ENCODE data around the gene ATG13.
A peak's percentile ranks its signal among the peaks of the same experiment; 100 is the strongest.

ATG13 gene

DNA sequence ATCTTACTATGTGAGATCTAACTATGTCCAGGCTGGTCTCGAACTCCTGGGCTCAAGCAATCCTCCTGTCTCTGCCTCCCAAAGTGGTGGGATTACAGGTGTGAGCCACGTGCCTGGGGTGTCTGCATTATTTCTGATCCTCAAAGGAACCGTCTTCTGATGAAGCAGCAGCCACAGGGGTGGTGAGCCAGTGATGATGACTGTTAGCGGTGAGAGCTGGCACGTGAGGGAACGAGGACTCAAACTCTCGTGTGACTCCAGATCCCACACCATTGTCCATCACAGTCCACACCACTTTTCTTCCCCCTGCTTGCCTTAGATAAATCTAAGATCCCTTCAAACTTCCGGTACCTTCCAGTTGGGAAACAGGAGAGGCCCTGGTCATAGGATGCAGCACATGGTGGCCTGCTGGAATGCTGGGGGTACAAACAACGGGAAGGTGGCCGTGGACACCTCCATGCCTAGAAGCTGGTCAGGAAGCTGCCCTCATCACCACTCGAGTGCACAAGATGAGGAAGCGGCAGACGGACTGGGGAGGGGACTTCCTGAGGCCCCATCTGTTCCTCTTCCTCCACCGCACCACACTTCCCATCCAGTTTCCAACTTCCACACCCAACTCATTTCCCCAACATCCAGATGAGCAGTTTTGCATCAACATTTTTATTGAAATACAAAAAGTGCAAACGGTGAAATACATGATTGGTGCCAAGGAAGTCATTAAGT, 59.2 kb downstream of the ATG13 start:
- DNase-seq (ENCODE audit: low spot score) = no peak

- no peak for DNase-seq (ENCODE audit: low spot score)
These were observed 59.8 kb downstream of the ATG13 start for GRCh38 chr11:46677169-46677568.

GRCh38 chr11:46677991-46678740, 60.8 kb downstream of the ATG13 start:
- DNase-seq (ENCODE audit: low spot score) = peak; percentile 36

DNA sequence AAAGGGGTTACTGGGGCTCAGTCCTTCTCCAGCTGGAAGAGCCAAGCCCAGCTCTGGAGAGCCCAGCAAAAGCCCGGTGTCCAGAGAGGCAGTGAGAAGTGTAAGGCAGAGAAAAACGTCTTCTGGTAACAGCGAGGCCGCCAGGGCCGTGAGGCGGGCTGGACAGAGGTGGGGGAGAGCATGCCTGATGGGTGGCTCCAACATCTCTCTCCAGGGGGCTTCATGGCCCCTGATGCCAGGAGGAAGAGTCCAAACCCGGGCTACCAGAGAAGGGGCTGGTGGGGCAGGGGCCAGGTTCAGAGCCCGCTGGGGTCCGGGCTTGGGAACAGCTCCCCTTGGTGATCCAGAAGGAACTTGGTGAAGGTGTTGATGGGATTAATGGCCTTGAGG, 61.4 kb downstream of the ATG13 start:
- DNase-seq (ENCODE audit: low spot score) = no peak

GRCh38 chr11:46679241-46680163, 62.1 kb downstream of the ATG13 start:
- no peak for DNase-seq (ENCODE audit: low spot score)

- DNase-seq (ENCODE audit: low spot score) = no peak
These were observed 62.9 kb downstream of the ATG13 start for GRCh38 chr11:46680164-46680760.

GRCh38 chr11:46680815-46681214, 63.5 kb downstream of the ATG13 start:
- no peak for DNase-seq (ENCODE audit: low spot score)

GRCh38 chr11:46681814-46682213, 64.5 kb downstream of the ATG13 start:
- DNase-seq (ENCODE audit: low spot score) = no peak

DNA sequence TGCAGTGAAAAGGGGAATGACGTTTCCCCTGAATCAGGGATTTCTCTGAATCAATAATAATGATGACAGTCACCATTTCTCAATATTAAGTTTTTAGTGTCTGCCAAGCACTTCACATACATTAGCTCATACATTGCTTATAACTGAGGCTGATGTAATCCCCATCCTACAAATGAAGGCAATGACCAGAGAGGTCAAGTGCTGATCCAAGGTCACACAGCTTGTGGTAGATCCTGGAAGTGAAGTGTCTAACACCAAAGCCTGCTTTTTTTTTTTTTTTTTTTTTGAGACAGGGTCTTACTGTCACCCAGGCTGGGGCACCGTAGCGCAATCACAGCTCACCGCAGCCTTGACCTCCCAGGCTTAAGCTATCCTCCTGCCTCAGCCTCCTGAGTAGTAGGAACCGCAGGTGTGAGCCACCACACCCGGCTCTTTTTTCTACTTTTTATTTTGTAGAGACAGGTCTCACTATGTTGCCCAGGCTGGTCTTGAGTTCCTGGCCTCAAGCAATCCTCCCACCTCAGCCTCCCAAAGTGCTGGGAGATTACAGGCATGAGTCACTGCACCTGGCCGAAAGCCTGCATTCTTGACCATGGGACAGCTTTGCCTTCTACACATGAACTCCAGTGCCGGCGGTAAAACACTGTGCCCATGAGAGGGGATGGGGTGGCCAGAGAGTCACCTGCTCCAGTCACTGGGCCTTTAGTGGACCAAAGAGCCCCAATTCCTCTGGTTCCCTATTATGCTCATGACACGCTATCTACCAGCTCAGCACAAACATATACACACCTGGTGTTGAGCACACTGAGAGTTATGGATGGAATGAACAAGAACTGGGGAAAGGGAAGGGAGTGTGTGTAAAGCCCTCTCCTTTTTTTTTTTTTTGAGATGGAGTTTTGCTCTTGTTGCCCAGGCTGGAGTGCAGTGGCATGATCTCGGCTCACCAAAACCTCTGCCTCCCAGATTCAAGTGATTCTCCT, 65.7 kb downstream of the ATG13 start:
- no peak for DNase-seq (ENCODE audit: low spot score)

DNA sequence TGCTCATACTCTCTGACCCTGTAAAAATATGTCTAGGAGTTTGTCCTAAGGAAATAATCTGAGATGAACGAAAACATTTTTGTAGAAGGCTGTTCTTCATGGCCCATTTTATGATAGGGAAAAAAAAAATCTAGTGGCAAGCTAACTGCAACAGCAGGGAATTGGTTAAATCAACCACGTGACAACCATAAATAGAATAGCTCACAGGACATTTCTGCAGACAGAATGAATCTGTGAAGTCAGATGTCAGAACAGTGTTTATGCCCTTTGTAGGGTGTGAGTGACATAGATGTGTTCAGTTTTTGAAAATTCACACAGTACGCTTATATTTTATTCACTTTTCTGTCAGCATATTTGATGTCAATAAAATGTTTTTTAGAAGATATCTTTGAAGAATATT, 67.0 kb downstream of the ATG13 start:
- DNase-seq (ENCODE audit: low spot score) = peak; percentile 83

- no peak for DNase-seq (ENCODE audit: low spot score)
These were observed 69.8 kb downstream of the ATG13 start for GRCh38 chr11:46686886-46687795.

- no peak for DNase-seq (ENCODE audit: low spot score)
These were observed 73.3 kb downstream of the ATG13 start for GRCh38 chr11:46690702-46691101.

- no peak for DNase-seq (ENCODE audit: low spot score)
These were observed 75.1 kb downstream of the ATG13 start for GRCh38 chr11:46692450-46692849.

DNA sequence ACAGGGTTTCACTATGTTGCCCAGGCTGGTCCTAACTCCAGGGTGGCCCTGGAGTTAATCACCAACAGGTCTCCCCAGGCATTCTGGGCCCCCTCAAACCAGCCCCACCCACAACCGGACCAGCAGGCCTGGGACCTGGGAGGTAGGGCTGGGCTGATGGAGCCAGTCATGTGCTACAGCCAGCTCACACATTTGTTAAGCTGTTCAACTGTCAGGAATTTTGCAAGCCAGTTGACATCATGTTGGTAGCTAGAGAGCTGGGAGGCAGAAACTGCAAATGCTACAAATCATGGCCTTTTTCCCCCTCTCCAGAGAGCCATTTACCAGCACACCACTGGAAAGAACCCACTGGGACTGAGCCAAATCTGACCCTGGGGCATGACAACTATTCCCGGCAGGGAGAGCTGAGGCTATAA, 76.3 kb downstream of the ATG13 start:
- no peak for DNase-seq (ENCODE audit: low spot score)

DNA sequence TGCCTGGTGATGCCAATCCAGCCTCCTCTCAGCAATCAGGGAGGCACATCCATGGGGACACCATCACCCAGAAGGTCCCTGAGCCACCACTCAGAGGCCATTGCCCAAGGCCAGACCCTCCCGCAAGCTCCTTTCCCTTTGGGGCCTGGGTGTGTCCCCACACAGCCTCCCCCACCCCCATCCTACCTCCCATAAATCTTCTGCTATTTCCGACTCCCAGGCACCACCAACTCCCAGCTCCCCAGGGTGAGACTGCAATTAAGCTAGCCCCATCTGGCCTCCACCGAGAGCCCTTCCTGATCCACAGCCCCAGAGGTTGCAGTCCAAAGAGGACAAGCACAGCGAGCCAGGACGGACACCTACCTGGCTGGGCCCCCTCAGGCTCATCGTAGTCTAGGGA, 76.7 kb downstream of the ATG13 start:
- DNase-seq (ENCODE audit: low spot score) = no peak

DNA sequence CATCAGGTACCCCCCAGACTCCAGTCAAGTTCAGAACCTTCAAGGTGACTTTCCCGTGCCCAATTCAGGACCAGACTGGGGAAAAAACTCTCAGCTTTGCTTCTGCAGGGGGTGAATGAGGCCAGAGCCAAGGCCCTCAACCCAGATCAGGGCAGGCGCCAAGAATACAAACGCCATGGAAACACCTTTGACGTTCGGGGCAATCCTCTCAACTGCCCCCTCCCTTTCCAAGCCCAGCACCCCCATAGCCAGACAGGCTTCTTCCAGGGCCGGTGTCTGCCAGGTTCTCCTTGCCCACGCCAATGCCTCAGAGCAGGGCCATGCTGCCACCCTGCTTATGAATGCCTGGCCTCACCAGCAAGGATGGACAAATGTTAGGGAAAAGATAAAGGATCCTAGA, 77.3 kb downstream of the ATG13 start:
- DNase-seq (ENCODE audit: low spot score) = no peak

DNA sequence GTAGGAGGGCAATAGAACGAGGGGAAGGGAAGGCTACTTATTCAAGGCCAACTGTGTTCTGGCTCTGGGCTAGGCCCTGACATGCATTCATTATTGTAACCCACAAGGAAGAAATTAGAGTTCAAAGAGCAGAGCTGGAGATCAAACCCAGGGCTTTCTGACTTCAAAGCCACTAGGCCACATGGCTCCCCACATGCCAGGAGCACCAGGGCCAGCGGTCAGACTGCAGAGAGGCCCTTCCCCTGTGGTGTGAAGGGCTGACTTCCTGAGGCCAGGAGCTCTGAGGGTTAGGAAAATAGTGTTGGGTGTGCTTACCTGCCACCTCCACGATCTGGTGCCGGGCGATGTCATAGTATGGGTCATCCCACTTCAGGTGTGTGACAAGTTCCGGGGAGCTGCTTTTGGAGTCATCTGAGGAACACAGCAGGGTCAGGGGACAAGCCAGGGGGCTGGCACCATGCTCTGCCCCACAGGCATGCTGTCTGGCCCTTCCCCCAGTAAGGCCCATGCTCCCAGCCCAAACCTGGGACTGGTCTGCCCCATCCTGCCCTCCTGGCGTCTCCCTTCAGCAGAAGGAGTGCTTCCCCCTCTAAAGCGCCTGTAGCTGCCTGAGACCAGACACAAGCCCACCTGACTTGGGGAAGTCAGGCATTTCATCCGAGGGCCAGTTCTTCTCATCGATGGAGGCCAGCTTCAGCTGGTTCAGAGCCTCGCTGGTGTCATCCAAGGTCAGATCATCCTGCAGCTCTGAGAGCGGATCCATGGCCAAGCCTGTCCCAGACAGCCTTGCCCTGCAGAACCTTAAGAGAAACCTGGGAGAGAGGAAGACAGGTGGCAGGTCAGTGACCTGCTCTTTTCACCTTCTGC, 78.2 kb downstream of the ATG13 start:
- DNase-seq (ENCODE audit: low spot score) = no peak

GRCh38 chr11:46696212-46696558, 78.8 kb downstream of the ATG13 start:
- DNase-seq (ENCODE audit: low spot score) = no peak

- DNase-seq (ENCODE audit: low spot score) = no peak
These were observed 80.0 kb downstream of the ATG13 start for GRCh38 chr11:46697303-46697702.
